HG03460 (cell line): Measurements from ENCODE around the gene RETREG2.

Experiments
- ATAC-seq: cut with Tn5 transposase; IDR thresholded peaks from one replicate; pipeline ENCODE4 v1.9.1; 2021; ENCODE audit not compliant: unreplicated experiment

The RETREG2 gene, protein sequence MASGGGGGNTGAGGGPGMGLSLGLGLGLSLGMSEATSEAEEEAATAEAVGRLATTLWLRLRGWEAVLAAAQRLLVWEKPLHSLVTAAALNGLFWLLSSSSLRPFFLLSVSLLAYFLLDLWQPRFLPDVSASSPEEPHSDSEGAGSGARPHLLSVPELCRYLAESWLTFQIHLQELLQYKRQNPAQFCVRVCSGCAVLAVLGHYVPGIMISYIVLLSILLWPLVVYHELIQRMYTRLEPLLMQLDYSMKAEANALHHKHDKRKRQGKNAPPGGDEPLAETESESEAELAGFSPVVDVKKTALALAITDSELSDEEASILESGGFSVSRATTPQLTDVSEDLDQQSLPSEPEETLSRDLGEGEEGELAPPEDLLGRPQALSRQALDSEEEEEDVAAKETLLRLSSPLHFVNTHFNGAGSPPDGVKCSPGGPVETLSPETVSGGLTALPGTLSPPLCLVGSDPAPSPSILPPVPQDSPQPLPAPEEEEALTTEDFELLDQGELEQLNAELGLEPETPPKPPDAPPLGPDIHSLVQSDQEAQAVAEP

DNA sequence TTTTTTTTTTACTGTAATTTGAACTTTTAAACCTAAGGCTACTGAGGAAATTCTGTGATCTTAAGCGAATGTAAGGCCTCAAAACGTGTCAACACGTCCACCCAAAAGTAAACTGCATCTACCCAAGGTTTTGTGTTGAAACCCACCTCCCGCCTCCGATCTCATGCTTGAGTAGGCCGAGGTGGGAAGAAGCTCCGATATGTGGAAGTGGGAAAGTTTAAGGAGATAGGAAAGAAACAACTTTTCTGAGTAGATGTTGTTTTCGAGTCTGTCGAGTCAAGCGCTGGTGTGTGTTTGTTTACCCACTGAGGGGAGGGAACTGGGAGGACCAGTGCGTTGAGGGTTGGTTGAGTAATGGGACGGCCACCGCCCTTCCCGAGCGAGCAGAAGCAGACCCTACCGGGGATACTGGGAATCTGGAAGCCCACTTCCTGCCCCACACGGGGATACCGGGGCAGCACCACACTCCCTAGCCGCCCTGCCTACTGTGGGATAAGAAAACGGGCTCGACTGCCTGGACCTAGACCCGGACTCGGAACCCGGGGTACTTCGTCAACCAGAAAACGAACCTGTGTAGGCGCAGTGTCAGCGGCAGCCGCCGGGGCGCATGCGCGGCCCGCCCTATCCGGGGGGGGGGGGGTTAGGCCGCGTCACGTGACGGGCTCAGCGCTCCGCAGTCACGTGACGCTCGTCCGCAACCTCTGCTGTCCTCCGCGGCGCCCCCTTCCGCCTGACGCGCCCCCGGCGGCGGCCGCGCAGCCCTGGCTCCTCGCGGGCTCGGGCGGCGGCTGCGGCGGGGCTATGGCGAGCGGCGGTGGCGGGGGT lies at the start of gene RETREG2:
TSS of gene RETREG2 (plus strand) at position 724 of the 825 bp plus-strand sequence. CDS start at position 802, 78 bp downstream.
- peak; percentile 35 for ATAC-seq

DNA sequence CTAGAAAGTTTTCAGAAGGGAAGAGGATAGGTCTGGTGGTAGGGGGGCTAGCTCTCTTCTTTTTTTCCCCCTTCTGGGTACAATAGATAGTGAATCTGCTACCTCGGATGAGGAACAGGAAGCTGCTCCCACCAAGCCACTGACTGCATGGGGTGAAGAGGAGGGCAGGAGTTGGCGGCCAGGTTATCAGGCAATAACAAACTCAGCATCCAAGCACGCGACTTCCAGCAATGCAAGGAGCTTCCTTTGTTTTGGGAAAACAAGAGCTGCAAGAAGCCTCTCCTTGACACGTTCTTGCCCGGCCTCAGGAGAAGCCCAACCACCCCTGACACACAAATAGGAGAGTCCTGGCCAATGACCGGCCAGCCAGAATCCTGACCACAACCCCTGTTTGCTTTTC lies 49.7 kb upstream of the RETREG2 start:
- no peak for ATAC-seq

DNA sequence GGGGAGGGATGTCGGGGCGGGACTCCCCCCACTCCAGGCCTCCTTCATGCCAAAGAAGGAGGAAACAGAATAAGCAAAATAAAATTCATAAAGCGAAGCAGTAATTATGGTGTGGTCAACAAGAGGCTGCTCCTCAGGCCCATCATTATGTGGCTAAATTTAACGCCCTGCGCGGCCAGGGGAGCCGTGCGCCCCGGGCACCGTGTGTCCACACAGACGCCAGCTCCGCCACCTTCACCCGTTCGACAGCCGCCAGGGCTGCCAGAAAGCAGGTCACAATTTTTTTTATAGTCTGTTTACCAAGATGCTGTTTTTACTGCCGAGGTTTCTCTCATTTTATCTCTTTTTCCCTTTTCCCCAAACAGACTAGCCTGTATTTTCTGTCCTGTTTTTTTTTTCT lies 48.5 kb upstream of the RETREG2 start:
- no peak for ATAC-seq

DNA sequence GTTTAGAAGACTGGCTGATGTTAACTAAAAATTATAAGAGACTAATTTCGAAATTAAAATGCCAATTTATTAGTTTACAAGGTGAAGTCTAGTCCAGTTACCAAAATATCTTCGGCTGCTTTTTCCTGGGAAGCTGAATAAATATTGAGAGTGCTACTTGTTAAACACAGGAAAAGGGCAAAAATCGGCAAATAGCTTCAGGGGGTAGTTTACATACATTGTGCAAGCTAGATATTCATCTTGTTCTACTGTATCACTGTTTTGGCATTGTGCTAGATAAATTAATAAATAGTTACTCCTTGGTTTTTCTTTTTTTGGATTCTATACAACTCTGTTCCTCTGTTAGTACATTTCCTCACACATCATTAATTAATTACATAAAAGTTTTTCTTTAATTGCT lies 46.7 kb upstream of the RETREG2 start:
- ATAC-seq: no peak

DNA sequence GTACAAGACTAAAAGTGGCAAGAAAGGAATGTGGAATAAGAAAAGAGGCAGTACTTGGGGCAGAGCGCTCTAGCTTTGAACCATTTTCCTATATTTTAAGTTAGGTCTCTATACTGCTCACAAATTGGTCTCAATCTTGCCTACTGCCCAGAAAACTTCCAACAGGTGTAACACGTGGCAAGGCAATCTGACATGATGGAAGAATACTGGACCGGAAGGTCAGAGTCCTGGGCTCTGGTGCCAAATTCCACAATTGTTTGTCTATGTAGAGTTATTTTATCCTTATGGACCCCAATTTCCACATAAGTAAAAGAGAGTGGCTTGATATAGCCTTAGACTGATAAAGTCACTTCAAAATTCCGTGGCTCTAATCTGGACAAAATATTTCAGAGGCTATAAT lies 46.3 kb upstream of the RETREG2 start:
- no peak for ATAC-seq

DNA sequence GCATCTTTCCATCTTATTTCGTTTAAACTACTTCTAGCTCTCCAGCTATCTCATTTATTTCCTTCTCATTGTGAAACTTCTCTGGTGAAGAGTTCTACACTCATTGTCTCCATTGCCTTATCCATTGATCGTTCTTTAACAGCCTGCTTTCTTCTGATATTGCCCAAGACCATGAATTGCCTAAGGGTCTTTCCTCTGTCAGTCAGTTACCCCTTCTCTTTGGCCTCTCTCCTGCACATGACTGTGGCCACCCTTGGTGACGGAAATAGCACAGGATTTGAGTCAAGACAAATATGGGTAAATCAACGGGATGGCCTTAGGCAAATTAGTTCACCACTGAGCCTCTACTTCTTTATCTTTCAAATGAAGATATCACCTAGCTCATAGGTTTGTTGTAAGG lies 44.1 kb upstream of the RETREG2 start:
- no peak for ATAC-seq

DNA sequence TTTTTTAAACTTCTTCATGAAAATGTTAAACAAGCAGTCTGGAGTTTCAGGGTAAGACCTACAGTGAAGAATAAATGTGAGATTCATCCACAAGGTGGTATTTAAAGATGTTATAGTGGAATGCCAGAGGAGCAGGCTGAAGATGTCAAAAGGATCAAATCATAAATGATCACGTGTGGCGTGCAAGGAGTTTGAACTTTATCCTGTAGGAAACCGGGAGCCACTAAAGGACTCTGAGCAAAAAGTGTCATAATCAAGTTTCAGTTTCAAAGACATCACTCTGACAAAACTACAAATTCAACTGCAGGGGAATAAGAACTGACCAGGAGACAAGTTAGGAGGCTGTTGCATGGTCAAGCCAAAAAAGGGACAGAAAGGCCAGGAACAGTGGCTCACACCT lies 37.4 kb upstream of the RETREG2 start:
- ATAC-seq: no peak

DNA sequence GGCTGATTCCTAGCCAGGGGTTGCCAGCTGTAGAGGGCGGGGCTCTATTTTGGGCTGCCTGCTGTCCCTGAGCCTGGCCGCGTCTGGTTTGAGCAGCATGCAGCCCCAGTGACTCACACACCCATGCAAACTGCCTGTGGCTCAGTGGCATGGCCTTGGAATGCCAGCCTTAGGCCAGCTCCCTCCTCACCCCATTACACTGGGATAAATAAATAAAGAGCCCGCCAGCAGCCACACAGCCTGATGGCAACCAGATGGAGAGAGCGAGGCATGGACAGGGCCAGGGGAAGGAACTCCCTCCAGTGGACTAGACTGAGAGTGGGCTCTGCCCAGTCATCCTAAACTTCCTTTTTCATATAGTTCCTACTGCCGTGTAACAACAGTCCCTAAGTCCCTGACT lies 35.7 kb upstream of the RETREG2 start:
- no peak for ATAC-seq

DNA sequence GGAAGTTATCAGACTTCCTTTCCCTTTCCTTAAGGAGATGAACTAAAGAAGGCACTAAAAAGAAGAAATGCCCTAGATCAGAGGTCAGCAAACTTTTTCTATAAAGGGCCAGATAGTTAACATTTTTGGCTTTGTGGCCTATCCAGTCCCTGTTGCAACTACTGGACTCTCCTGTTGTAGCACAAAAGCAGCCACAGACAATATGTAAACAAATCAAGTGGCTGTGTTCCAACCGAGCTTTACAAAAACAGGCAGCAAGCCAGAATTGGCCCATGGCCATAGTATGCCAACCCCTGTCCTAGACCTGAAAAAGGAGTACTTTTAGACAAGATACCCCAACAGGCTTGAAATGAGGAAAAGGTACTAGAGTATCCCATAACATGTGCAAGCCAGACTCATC lies 28.4 kb upstream of the RETREG2 start:
- ATAC-seq: no peak

DNA sequence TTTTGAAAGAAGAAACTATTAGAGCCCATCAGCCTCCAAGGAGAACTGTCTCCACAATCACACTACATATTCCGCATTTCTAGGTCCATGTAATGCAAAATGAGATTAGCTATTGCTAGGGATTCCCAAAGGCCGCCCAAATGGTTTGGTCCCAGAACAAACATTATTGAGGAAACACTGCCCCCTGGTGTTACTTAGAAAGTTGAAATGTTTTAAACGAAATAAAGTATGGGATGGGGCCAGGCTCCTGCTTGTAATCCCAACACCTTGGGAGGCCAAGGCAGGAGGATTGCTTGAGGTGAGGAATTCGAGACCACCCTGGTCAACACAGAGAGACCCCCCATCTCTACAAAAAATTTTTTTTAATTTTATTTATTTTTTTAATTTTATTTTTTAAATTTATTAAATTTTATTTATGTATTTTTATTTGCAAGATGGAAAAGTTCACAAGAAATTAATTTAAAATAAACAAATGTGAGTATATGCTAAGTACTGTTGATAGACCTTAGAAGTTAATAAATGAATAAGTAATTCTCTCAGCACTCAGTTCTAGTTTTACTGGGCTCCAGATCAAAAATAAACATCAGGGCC lies 22.9 kb upstream of the RETREG2 start:
- ATAC-seq: no peak

DNA sequence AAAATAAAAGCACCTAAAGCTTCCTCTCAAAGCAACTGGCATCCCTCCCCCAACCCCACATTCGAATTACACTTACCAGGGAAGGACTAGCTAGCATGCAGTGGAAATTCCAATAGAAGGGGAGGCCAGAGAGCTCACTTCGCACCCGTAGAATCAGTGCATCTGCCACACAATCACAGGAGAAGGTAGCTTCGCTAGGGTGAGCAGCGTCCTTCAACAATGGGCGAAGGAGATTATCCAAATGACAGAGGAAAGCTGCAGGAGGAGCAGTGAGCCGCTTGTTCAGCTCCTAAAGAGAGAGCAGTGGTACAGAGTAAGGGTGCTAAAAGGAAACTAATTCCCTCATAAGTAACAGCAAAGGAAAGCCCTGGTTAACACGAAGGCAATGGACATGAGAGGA lies 20.7 kb upstream of the RETREG2 start:
- ATAC-seq: no peak

DNA sequence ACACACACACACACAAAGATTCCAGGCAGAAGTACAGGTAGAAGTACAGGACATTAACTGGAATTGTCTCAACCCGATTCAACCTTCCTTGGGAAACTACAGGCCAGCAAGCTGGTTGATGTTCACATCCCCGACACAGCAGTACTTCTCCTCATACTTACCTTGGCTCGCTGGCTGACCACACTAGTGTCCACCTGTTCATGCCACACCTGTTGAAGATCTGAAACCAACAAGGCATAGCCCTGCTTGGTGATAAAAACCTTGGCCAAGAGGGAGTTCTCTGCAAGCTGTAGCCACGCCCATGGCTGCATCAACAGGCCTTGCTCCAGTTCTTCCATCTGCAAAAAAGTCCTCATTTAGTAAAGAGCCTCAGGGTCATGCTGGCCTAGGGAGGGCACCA lies 20.1 kb upstream of the RETREG2 start:
- ATAC-seq: no peak

DNA sequence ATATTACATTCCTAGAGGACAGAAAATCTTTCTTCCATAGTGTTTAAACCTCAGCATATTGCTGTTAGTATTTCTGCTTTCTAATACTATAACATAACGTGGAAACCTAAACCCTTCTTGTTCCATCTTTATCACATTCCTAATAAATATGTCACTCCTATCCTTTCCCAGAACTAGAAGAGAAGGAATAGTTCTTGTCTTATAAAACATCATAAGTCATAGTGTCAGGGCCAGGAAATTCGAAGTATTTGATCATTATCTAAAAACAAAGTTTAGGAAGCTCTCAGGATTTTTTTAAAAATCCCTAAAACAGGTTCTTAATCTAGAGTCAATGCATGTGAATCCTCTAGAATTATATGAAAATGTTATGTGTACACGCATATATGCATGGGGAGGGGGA lies 19.5 kb upstream of the RETREG2 start:
- no peak for ATAC-seq

DNA sequence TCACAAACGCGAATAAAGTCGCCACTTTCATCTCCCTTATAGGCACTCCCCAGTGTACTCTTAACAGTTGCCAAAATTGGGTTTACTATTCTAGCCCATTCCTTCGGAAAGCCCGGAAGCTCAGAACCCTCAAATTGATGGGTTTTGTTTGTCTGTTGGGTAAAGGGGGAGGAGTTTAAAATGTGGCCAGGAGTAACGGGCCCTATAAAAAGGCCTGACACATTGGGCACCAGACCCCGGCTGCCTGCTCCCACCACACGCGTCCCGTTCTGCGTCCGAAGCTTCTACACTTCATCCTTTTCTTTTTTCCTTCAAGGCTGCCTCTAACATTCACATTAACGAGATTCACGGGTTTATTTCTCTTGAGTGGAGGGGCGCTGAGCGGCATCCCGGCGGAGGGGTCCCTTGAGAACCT lies 18.3 kb upstream of the RETREG2 start:
- no peak for ATAC-seq

DNA sequence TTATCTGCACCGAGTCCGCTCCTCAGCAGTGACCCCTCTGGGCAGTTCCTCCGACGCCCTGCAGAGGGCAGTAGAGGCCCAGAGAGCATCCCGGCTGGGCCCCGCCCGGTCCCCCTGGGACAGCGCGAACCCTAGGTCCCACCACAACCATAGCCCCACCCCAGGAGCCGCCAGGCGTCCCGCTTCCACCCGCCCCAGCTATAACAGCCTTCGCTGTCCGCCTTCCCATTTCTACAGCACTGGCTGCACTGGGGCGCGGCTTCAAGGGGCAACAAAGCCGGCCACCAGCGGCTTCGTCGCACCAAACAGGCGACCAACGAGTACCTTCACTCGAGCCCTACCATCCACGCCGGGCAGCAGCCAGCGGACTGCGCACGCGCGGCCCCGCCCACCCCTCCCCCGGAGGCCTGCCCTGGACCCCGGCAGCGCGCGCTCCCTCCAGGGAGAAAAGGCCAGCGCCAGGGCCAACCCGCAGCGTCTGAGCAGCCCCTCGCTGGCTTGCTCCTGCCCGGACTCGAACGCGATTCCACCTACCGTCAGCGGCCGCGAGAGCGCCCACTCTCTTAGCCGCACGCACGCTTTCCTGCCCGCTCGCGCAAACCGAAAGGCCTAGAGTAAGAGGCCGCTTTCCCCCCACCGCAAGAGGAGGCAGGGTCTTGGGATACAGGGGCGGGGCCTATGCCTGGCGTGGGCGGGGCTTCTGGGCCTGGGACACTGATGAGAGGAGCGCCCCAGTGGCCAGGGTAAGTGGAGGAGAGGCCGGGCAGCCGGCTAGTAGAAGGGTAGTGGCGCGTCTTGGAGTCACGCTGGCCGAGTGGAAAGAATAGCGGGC lies 17.7 kb upstream of the RETREG2 start, which contains the start of gene NHEJ1:
TSS of gene NHEJ1 (minus strand) at position 630 of the 832 bp plus-strand sequence. CDS start 2,453 bp downstream, outside the sequence.
- peak; percentile 87 for ATAC-seq

DNA sequence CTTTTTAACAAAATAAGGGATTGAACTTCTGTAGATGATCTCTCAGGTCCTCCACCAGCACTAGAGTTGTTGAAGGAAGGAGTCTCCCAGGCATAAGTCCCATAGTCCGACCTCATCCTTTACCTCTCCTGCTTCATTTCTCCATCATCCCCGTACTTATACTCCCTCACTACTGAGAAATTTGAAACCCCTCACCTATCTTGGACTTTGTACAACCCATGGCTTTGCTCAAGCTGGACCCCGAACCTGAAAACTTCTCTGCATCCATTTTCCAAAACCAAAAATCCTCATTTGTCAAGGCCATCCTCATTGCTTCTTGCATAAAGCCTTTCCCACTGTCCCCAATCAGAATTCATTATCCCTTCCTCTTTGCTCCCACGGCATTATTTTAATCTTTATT lies 17.0 kb upstream of the RETREG2 start:
- no peak for ATAC-seq

DNA sequence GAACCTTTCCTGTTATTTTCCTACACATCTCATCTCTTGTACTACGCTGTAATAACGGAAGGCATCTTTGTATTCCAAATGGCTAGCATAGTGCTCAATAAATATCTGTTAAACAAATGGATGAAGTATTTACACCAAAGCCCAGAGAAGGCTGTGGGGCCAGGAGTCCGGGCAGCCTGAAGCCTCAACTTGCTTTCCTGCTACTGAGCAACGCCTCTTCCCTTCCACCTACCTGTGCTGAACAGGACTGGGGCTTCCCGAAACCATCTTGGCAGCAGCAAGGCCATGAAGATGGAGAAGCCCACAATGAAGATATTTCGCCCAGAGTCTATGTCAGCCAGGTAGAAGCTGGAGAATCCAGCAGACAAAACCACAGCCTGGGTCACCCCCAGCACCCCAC lies 14.9 kb upstream of the RETREG2 start:
- no peak for ATAC-seq

DNA sequence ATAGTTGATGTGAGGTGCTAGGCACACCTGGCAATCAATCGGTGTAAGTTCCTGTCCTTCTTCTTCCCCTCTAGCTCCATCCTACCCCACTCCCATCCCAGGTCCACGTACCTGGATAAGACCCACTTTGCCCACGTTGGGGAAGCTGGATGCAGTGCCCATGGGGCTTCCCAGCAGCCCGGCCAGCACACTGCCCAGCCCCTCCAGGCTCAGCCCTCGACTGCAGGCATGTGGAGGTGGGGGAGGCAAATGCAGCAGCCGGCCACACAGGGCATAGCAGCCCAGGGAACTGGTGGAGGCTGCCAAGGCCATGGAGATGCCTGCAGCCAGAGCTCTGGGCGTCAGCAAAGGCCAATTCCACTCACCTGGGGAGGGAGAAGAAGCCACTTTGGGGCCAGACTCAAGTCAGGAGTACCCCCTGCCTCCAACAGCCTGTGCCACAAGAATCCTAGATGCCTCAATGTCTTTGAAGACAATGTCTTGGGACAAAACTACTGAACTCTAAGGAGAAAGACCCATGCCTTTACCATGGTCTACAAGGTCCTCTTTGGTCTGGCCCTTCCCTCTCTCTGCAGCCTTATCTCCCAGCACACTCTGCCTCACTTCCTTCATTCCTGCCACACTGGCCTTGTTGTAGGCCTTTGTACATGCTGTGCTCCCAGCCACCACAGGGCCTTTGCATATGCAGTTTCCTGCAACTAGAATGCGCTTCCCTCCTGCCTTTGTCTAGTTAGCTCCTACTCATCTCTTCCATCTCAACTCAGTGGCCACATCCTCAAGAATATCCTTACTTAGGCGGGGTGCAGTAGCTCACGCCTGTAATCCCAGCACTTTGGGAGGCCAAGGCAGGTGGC lies 12.8 kb upstream of the RETREG2 start:
- ATAC-seq: no peak

DNA sequence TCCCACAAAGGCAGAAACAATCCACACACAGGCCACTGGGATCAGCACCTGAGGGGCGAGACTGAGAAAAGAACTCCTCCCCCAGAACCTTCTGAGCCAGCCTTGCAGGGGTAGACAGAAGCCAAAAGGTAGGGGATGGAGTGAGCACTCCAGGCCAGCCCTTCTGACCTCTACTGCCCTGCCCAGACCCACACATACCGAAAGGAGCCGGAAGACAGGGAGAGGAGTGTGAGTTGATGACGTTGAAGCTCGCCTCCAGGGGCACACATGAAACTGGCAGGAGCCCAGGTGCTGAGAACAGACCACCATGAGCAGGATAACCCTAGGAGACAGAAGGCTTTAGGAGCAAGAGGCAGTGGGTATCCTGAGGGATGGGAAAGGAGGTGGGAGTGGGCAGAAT lies 10.1 kb upstream of the RETREG2 start:
- ATAC-seq: no peak

DNA sequence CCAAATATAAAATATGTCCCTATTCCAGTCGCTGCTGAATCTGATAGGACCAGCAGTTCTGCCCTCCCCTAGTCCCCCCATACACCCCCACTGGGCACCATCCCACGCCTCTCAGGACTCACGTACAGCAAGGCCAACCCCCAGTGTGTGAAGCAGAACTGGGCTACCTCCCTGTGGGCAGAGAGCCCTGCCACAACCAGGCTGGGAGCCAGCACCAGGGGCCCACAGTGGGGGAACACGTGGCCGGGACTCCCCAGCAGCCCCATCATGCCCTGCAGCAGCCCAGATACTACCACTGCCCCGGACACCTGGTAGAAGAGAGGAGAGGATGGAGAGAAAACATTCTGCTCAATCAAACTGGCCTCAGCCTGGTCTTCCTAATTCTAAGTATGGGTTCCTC lies 9.5 kb upstream of the RETREG2 start:
- no peak for ATAC-seq
